ENCODE data around the gene TEX55.
"Not testable (repeated sequence)": the region's sequence is repeated elsewhere in the genome, so short reads cannot be mapped to it uniquely, and the experiment has no call there.

The TEX55 gene

GRCh38 chr3:119145500-119146167, at the start of gene TEX55:
Gene TEX55, plus strand, starts transcription at chr3:119146165. Its CDS starts 25 bp downstream, at chr3:119146190.
- DNase-seq, result peak in 1 of 2 experiments; percentile 38

DNA sequence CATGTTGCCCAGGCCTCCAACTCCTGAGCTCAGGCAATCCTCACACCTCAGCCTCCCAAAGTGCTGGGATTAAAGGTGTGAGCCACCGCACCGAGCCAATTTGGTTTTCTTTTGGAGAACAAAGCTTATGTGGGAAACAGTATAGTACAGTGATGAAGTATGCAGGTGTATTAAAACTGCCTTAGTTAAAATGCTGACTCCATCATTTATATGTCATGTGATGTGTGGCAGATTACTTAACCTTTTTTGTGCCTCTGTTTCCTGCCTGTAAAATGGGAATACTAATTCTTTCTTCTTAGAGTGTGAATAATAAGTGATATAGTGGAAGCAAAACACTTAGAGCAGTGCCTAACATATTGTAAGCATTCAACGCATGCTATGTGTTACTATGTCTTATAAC, 48.0 kb upstream of the TEX55 start:
- DNase-seq, result no peak

DNA sequence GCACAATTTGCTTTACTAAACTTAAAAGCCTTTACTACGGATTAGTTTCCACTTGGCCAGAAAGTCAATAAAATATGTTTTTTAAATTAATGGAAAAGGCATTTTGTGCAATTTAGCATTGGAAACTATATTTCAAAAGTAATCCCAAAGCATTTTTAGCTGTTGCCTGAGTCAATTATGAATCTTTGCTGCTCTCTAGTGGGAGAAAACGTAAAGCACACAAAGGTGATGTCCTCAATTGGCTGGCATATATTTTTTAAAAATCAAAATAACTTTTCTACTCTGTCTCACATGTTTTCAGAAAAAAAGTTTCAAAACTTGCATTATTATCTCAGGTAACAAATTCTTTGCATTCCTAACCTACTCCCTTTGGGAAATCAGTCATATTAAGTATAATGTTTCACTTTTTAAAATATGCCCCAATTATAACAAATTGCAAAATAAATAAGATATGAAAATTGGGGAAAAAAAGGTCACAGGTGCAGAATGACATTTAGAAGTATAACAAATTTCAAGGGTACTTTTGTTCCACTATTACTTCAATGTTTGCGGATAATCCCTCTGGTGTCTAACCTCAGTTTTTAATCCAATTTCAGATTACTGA, 47.2 kb upstream of the TEX55 start:
- DNase-seq, result peak; percentile 65 to 67

DNA sequence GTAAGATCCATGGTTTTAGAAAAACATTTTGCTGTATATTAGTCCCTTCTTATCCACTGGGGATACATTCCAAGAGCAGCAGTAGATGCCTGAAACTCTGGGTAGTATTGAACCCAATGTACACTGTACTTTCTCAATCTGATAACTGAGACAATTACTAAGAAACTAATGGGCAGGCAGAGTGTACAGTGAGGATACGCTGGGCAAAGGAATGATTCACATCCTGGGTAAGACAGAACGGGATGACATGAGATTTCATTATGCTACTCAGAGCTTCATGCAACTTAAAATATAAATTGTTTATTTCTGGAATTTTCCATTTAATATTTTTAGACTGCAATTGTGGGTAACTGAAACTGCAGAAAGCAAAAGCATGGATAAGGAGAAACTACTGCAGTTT, 46.2 kb upstream of the TEX55 start:
- DNase-seq, result no peak

- no peak for DNase-seq
These were observed 41.9 kb upstream of the TEX55 start for GRCh38 chr3:119104031-119104430.

DNA sequence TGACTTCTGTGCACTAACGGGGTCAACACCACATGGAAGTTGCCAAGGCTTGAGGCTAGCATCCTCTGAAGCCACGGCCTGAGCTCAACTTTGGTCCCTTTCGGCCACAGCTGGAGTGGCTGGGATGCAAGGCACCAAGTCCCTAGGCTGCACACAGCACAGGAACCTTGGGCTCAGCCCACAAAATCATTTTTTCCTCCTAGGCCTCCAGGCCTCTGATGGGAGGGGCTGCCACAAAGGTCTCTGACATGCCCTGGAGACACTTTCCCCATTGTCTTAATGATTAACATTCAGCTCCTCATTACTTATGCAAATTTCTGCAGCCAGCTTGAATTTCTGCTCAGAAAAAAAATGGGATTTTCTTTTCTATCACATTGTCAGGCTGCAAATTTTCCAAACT, 27.6 kb upstream of the TEX55 start:
- not testable (repeated sequence) for DNase-seq

DNA sequence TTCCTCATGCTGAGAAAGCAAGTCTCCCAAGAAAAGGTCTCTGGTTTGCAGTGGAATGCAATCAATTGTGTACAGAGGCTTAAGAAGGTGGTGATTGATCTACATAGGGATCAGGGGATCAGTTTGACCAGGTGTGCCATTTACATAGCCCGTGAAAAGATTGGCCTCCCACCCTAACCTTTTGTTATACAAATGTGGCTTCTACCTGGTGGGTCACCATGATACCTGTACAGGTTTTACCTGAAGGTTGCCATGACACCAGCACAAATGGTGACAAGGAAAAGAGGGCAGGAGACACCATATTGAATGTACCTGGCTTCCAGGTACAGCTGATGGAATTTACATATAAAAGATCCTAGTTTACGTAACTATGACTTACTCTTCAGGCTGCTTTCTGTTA, 25.5 kb upstream of the TEX55 start:
- DNase-seq, result no peak

GRCh38 chr3:119122350-119122749, 23.6 kb upstream of the TEX55 start:
- no peak for DNase-seq

- DNase-seq, result no peak
These were observed 20.6 kb upstream of the TEX55 start for GRCh38 chr3:119125342-119125741.

GRCh38 chr3:119125742-119126504, 20.0 kb upstream of the TEX55 start:
- no peak for DNase-seq

GRCh38 chr3:119130291-119130690, 15.7 kb upstream of the TEX55 start:
- not testable (repeated sequence) for DNase-seq

DNA sequence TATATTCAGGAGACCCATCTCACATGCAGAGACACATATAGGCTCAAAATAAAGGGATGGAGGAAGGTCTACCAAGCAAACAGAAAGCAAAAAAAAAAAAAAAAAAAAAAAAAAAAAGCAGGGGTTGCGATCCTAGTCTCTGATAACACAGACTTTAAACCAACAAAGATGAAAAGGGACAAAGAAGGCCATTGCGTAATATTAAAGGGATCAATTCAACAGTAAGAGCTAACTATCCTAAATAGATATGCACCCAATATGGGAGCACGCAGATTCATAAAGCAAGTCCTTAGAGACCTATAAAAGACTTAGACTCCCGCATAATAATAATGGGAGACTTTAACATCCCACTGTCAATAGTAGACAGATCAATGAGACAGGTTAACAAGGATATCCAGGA, 13.7 kb upstream of the TEX55 start:
- not testable (repeated sequence) for DNase-seq

- not testable (repeated sequence) for DNase-seq
These were observed 6.6 kb upstream of the TEX55 start for GRCh38 chr3:119139360-119139759.

DNA sequence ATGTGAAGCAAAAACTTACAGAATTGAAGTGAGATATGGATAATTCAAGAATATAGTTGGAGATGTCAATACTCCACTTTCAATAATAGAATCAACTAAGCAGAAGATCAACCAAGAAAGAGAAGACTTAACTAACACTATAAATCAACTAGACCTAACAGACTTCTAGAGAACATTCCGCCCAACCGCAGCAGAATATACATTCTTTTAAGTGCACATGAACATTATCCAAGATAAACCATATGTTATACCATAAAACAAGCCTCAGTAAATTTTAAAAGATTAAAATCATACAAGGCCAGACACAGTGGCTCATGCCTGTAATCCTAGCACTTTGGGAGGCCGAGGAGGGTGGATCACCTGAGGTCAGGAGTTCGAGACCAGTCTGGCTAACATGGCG, 5.5 kb upstream of the TEX55 start:
- DNase-seq, result no peak

DNA sequence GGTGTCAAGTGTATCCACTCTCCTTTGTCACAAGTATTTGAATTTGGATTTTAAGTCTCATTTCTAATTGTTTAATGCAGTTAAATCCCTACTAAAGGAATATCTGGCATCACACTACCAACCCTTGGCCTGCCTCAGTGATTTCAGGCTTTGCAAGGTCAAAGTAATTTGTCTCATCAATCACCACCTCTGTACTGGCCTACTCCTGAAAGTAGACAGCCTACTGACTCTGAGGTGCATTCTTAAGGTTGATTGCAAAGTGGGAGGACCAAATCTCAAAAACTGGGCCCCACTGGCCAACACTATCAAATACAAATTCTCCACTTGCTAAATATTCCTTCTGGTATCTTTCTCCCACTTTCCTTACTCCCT, 851 bp upstream of the TEX55 start:
- no peak for DNase-seq

DNA sequence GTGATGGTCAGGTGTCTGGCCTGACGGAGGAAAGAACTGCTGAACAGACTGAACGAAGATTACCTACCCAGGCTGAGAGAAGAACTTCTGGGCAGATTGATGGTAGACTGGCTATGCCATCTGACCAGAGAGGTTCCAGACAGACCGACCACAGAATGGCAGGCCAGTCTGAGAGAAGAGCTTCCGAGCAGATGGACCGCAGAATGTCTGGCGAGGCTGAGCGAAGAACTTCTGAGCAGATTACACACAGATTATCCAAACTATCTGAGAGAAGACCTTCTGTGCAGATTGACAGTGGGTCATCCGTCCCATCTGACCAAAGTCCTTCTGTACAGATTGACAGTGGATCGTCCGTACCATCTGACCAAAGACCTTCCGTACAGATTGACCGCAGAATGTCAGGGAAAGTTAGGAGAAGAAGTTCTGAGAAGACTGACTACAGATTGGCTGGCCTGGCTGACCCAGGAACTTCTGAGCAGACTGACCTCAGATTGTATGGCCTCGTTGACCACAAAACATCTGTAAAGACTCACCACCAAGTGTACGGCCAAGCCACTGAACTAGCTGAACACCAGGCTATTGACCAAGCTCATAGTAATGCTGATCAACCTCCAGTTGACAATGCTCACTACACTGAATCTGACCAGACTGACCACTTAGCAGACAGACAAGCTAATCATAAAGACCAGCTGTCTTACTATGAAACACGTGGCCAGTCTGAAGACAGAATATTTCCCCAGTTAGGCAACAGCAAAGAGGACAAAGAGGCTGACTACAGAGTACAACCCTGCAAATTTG, 812 bp downstream of the TEX55 start:
- no peak for DNase-seq

- DNase-seq, result no peak
These were observed 1.5 kb downstream of the TEX55 start for GRCh38 chr3:119147494-119147893.

GRCh38 chr3:119148493-119149180, 2.7 kb downstream of the TEX55 start:
- no peak for DNase-seq

DNA sequence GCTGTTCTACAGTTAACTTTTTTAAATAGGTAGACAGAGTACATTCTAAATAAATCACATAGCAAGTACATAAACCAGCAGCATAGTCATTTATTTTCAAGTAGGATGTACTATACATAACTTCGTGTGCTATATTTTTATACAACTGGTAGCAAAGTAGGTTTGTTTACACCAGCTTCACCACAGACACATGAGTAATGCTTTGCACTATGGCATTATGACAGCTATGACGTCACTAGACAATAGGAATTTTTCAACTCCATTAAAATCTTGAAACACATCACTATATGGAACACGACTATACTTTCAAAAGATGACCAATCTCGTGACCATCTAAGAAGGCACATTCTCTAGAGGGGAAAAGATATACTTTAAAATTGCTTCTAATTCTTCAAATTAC, 3.5 kb downstream of the TEX55 start:
- DNase-seq, result no peak

- DNase-seq, result no peak
These were observed 10.9 kb downstream of the TEX55 start for GRCh38 chr3:119156868-119157267.

GRCh38 chr3:119157971-119158370, 12.0 kb downstream of the TEX55 start:
- DNase-seq, result no peak

DNA sequence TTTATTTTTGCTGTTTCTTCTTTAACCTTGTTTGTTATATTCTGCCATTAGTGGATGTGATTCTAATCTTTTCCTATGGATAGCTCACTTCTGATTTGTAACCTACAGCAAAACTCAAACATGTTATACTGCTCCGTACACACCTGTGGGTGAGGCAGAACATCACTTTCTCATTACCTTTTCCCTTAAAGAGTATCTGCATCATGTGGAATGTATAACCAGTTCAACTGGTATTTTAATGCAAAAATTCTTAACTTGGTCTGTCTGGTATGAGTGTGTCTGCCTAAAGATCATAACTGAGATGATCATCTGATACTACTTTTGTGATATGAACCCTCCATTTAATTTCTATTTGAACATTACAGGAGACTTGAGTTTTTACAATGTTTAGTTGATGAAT, 14.4 kb downstream of the TEX55 start:
- no peak for DNase-seq

GRCh38 chr3:119160815-119161214, 14.8 kb downstream of the TEX55 start:
- no peak for DNase-seq

Data from NCI-H2081 (cell line).